Urinary bladder (tissue), 4 donors: ENCODE results near the gene KCNH4. TPM values are rescaled to one million over a fixed set of nuclear protein-coding genes. Genes with fewer than 3 reads are reported as not detected.
A peak's percentile ranks its signal among the peaks of the same experiment; 100 is the strongest.
"Not testable (repeated sequence)": the region's sequence is repeated elsewhere in the genome, so short reads cannot be mapped to it uniquely, and the experiment has no call there.

Source experiments
- DNase-seq: peaks from one replicate; pipeline ENCODE4 v3.0.0-alpha.2; 2015; ENCODE audit errors: extremely low spot score
- H3K27ac ChIP-seq: one replicate; pipeline ENCODE4 v1.5.1; 2013; ENCODE audit warnings: low read depth, mild to moderate bottlenecking, moderate library complexity
- H3K36me3 ChIP-seq: one replicate; pipeline ENCODE4 v1.6.1; 2013; ENCODE audit warnings: mild to moderate bottlenecking, moderate library complexity; ENCODE audit not compliant: insufficient read depth
- H3K4me1 ChIP-seq: one replicate; pipeline ENCODE4 v1.6.1; 2013; ENCODE audit warnings: mild to moderate bottlenecking, moderate library complexity; ENCODE audit not compliant: insufficient read depth
- H3K4me3 ChIP-seq: one replicate; pipeline ENCODE4 v1.5.1; 2013; ENCODE audit warnings: low read depth, low read length
- WGBS: extraction: QIAGEN DNeasy Blood & Tissue Kit; methylation state at CpG from one replicate; pipeline ENCODE4 v1.1.7; 2013; 5-methylcytosine and 5-hydroxymethylcytosine counted together
- polyA plus RNA-seq: library from polyadenylated mRNA; stranded (reverse); fragments of 200-250 nt; gene quantifications from one replicate; pipeline ENCODE4 v1.2.3, GENCODE V29; 2013
- total RNA-seq: library from RNA; depleted of rRNA; stranded (reverse); fragments of >200 nt; gene quantifications from one replicate; pipeline ENCODE4 v1.2.3, GENCODE V29; 2014
- donor health status: healthy with polysubstance abuse.
- donor health status: healthy.

The KCNH4 gene
- total and polyA plus RNA-seq, 2 donors = 0.49 to 0.79 TPM

DNA sequence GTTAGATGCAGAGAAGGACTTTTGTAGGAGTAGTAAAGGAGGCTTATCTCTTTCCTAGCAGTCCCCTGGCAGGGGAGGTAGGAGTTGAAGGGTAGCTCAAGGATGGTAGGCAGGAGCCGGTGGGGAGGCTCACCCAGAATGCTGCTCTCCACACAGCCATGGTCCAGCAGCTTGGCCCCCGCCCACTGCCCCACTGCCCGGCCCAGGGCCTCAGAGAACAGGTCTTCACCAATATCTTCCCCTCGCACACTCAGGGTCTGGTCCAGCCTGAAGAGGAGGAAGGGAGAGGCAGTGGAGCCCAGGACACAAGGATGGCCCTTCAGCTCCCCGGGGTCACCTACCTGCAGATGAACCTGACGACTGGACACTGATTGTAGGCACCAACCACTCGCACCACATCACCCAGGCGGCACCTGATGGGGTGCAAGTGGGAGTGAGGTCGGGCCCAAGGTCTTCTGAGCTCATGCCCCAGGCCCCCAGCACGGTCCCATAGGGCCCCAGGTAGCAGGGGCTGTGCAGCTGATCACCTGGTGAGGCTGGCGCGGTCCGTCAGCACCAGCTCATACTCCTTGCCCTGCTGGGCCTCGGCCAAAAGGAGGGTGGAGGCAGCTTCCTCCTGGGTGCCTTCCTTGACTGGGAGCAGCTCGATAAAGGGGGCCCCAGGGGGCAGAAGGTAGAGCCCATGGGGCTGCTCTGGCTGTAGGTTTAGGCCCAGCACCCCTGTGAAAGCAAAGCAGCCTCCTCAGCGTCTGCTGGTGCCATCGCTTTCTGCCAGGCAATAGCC is 9.7 kb upstream of the KCNH4 start:
- Histone ChIP-seq H3K36me3 (no peaks in the 10 kb centered on the region), H3K4me3 (no peak overlapping the region), H3K27ac (no peak overlapping the region), H3K4me1 (peaks cover 2% of the 10 kb centered on the region)
- DNase-seq = no peak
- 85% methylated on average over 17 of the region's 17 CpGs for WGBS

DNA sequence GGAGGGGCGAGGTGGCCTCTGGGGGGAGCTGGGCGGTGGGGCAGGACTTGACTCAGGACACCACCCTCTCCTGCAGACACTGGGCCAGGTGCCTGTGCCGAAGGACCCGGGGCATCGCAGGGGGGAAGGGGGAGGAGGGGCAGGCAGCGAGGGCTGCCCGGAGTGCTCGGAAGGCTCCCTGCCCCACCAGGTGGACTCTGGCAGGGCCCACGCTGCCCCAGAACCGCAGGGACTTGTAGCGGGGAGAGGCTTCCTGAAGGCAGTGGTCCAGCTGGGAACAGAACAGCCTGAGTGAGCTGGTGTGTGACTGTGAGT is 8.7 kb upstream of the KCNH4 start:
- Histone ChIP-seq H3K36me3 (no peaks in the 10 kb centered on the region), H3K4me1 (peaks cover 2% of the 10 kb centered on the region), H3K4me3 (no peak overlapping the region), H3K27ac (no peak overlapping the region)
- WGBS = 80% methylated on average over 11 of the region's 11 CpGs
- DNase-seq = no peak

- Histone ChIP-seq H3K36me3 (no peaks in the 10 kb centered on the region), H3K4me1 (no peaks in the 10 kb centered on the region), H3K4me3 (no peak overlapping the region), H3K27ac (no peak overlapping the region)
- no peak for DNase-seq
- 82% methylated on average over 19 of the region's 19 CpGs for WGBS
These were observed 8.1 kb upstream of the KCNH4 start for GRCh38 chr17:42188749-42189650.

DNA sequence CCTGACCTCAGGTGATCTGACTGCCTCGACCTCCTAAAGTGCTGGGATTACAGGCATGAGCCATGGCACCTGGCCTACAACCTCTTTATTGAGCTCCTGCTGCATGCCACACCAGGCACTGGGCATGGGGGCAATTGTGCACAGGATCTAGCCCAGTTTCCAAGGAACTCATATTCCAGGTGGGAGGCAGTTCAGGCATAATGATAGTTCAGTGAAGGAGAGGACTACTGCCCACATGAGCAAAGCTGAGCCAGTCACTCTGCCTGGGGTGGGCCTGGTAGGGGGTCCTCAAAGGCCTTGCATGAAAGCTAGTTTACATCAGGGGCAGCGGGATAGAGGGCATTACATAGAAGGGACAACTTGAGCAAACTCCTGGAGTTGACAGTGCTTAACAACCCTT is 6.9 kb upstream of the KCNH4 start:
- H3K36me3 ChIP-seq = no peaks in the 10 kb centered on the region
- WGBS = 80% methylated on average over 2 of the region's 2 CpGs
- no peak for DNase-seq
- H3K4me3 ChIP-seq = no peak overlapping the region
- no peak overlapping the region for H3K27ac ChIP-seq
- no peaks in the 10 kb centered on the region for H3K4me1 ChIP-seq

- not testable (repeated sequence) for DNase-seq, H3K36me3 ChIP-seq, H3K27ac ChIP-seq, H3K4me3 ChIP-seq, H3K4me1 ChIP-seq
- WGBS = 85% methylated on average over 5 of the region's 5 CpGs
These were observed 5.2 kb upstream of the KCNH4 start for GRCh38 chr17:42186191-42186590.

- no peaks in the 10 kb centered on the region for H3K4me1 ChIP-seq
- H3K4me3 ChIP-seq = no peak overlapping the region
- H3K36me3 ChIP-seq = no peaks in the 10 kb centered on the region
- 52% methylated on average over 7 of the region's 7 CpGs for WGBS
- no peak for DNase-seq
- H3K27ac ChIP-seq = no peak overlapping the region
These were observed 4.6 kb upstream of the KCNH4 start for GRCh38 chr17:42185621-42185930.

- DNase-seq = no peak
- Histone ChIP-seq H3K4me3 (peak within 1 kb of the TSS; percentile 38), H3K27ac (no peak within 1 kb of the TSS), H3K36me3 (no peaks in the 10 kb centered on the region), H3K4me1 (no peaks in the 10 kb centered on the region)
- WGBS = 68% methylated on average over 11 of the region's 11 CpGs
These were observed 4.0 kb upstream of the KCNH4 start, which contains the start of gene HCRT for GRCh38 chr17:42184713-42185620. TSS of gene HCRT (minus strand) at chr17:42185452. CDS start at chr17:42185365, 87 bp downstream.

- DNase-seq = no peak
- Histone ChIP-seq H3K27ac (no peak overlapping the region), H3K4me3 (peak overlapping the region; percentile 38), H3K36me3 (no peaks in the 10 kb centered on the region), H3K4me1 (no peaks in the 10 kb centered on the region)
- 4% methylated on average over 83 of the region's 83 CpGs for WGBS
These were observed 3.1 kb upstream of the KCNH4 start for GRCh38 chr17:42183741-42184711.

GRCh38 chr17:42182927-42183734 is 2.2 kb upstream of the KCNH4 start:
- peak overlapping the region; percentile 38 for H3K4me3 ChIP-seq
- DNase-seq = no peak
- WGBS = 77% methylated on average over 9 of the region's 9 CpGs
- H3K36me3 ChIP-seq = no peaks in the 10 kb centered on the region
- no peaks in the 10 kb centered on the region for H3K4me1 ChIP-seq
- no peak overlapping the region for H3K27ac ChIP-seq

DNA sequence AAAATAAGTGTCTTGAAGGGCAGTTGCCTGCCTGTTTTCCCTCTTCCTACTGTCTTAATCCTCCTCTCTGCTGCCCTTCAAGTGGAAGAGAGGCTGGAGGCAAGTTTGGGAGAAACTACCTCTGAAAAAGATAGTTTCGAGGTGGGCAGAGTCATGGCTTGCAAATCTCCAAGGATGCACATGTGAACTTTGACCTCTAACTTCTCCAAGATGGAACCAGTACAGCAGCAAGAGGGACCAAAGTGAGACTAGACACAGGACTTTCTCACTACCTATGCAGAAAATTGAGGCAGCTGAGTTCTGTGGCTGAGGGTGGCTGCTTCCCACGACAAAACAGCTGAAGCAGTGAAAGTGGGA is 887 bp upstream of the KCNH4 start:
- no peaks in the 10 kb centered on the region for H3K36me3 ChIP-seq
- no peak for DNase-seq
- H3K4me3 ChIP-seq = no peak overlapping the region
- 80% methylated on average over 2 of the region's 2 CpGs for WGBS
- H3K4me1 ChIP-seq = no peaks in the 10 kb centered on the region
- H3K27ac ChIP-seq = no peak overlapping the region

- Histone ChIP-seq H3K36me3 (no peaks in the 10 kb centered on the region), H3K4me1 (no peaks in the 10 kb centered on the region), H3K27ac (no peak overlapping the region), H3K4me3 (peak overlapping the region; percentile 31)
- 2% methylated on average over 33 of the region's 33 CpGs for WGBS
- DNase-seq = no peak
These were observed 476 bp downstream of the KCNH4 start for GRCh38 chr17:42180411-42180921.

DNA sequence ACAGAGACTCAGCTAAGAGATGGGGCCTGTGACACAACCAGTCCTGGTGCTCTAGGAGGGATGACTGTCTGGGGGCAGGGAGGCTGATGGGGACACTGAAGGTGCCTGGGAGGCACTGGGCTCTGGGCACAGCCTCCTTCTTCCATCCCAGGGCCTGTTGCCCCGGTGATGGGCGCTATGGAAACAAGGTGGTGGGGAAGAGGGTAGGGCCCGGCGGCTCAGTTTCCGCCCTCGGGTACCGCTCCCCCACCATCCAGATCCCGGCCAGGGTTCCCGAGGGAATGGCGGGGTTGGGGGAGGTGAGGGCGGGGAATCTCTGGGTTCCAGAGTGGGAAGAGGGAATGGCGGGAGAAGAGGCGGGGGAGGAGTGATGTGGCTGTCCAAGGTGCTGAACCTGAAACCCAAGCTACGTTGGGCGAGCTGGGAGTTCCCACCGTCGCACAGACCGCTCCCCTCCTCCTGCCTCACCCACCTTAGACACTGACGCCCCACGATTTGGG is 981 bp downstream of the KCNH4 start:
- H3K36me3 ChIP-seq = no peaks in the 10 kb centered on the region
- WGBS = 12% methylated on average over 20 of the region's 20 CpGs
- no peak overlapping the region for H3K27ac ChIP-seq
- no peaks in the 10 kb centered on the region for H3K4me1 ChIP-seq
- no peak overlapping the region for H3K4me3 ChIP-seq
- no peak for DNase-seq
